ENCODE results near the gene SERPINE2. TPM values are rescaled to one million over a fixed set of nuclear protein-coding genes. Genes with fewer than 3 reads are reported as not detected.

Gene SERPINE2
- total RNA-seq, 1 experiment from 2014 or later, result 231 TPM

- Mint-ChIP-seq H3K27me3 (ENCODE audit: insufficient read depth, unreplicated experiment) (no peaks in the 10 kb centered on the region), H3K4me1 (ENCODE audit: insufficient read depth, unreplicated experiment) (no peaks in the 10 kb centered on the region), H3K36me3 (ENCODE audit: insufficient read depth, unreplicated experiment) (peaks cover 33% of the 10 kb centered on the region), H3K27ac (ENCODE audit: low read depth, unreplicated experiment) (no peak overlapping the region), H3K4me3 (ENCODE audit: unreplicated experiment) (no peak overlapping the region), H3K9me3 (ENCODE audit: unreplicated experiment) (no peaks in the 10 kb centered on the region)
- ChIA-PET POLR2A (interaction anchor here (0.9 kb wide), 1 partner anchor 11 kb away, joined by 3 read pairs; no protein-coding TSS in a partner anchor), CTCF (interaction anchor here (0.5 to 4.1 kb wide), 5 partner anchors 11 to 274 kb away, joined by 3 to 33 read pairs (median 4); no protein-coding TSS in a partner anchor)
- intact Hi-C loops (cut with micrococcal nuclease), result no loop called here
- no TSS peak for BruUV-seq (replicated peaks)
- TF ChIP-seq CTCF (IDR thresholded peaks at IDR 0.05; ENCODE audit: unreplicated experiment), result no peak
- no peak for DNase-seq (ENCODE audit: unreplicated experiment)
These were observed 57.8 kb downstream of the SERPINE2 start for GRCh38 chr2:223981241-223981640.

DNA sequence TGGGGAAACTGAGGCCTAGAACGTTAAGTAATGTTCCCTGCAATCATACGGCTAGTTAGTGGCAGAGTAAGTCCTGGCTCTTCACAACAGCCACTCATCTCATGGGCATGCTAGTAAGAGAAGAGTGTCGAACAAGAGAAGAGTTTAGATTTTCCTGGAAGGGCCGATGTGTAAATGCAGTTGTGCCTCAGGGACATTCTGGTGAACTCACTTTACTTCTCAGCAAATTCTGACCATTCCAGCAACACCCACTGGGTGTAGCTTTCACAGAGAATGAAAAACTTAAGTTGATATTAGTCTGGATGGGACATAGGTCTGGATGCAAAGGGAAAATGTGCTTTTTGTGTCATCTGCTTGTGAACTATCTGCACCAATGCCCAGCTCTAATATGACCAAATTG is 58.3 kb downstream of the SERPINE2 start:
- CTCF ChIA-PET, result interaction anchor here (0.6 to 4.1 kb wide), 4 partner anchors 10 to 142 kb away, joined by 3 to 33 read pairs (median 16); no protein-coding TSS in a partner anchor
- H3K4me3 Mint-ChIP-seq (ENCODE audit: unreplicated experiment), result no peak overlapping the region
- H3K27ac Mint-ChIP-seq (ENCODE audit: low read depth, unreplicated experiment), result no peak overlapping the region
- H3K4me1 Mint-ChIP-seq (ENCODE audit: insufficient read depth, unreplicated experiment), result no peaks in the 10 kb centered on the region
- no peaks in the 10 kb centered on the region for H3K27me3 Mint-ChIP-seq (ENCODE audit: insufficient read depth, unreplicated experiment)
- BruUV-seq (replicated peaks), result no TSS peak
- intact Hi-C loops (cut with micrococcal nuclease), result no loop called here
- POLR2A ChIA-PET, result interaction anchor here (0.9 kb wide), 1 partner anchor 12 kb away, joined by 3 read pairs; no protein-coding TSS in a partner anchor
- DNase-seq (ENCODE audit: unreplicated experiment), result no peak
- no peaks in the 10 kb centered on the region for H3K9me3 Mint-ChIP-seq (ENCODE audit: unreplicated experiment)
- H3K36me3 Mint-ChIP-seq (ENCODE audit: insufficient read depth, unreplicated experiment), result peaks cover 38% of the 10 kb centered on the region
- TF ChIP-seq CTCF (IDR thresholded peaks at IDR 0.05; ENCODE audit: unreplicated experiment), result no peak

DNA sequence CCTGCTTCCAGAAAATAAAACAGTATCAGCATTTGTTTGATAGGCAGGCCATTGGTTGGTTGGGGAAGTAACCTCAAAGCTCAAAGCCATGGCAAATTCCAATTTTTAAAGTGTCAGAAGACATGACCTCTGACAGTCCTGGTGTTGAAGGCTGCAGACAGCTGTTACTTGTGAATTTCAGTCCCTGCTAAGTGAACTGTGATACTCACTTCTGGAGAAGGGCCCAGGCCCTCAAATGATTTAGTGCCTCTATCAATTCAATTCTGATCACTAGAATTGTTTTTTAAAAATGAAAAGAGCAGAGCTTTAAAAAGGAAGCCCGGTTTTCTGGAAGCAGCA is 58.7 kb downstream of the SERPINE2 start:
- TF ChIP-seq CTCF (IDR thresholded peaks at IDR 0.05; ENCODE audit: unreplicated experiment), result no peak
- Mint-ChIP-seq H3K4me3 (ENCODE audit: unreplicated experiment) (no peak overlapping the region), H3K9me3 (ENCODE audit: unreplicated experiment) (no peaks in the 10 kb centered on the region), H3K27me3 (ENCODE audit: insufficient read depth, unreplicated experiment) (no peaks in the 10 kb centered on the region), H3K36me3 (ENCODE audit: insufficient read depth, unreplicated experiment) (peaks cover 42% of the 10 kb centered on the region), H3K4me1 (ENCODE audit: insufficient read depth, unreplicated experiment) (no peaks in the 10 kb centered on the region), H3K27ac (ENCODE audit: low read depth, unreplicated experiment) (no peak overlapping the region)
- no peak for DNase-seq (ENCODE audit: unreplicated experiment)
- intact Hi-C loops (cut with micrococcal nuclease), result no loop called here
- ChIA-PET CTCF (interaction anchor here (4.0 to 4.1 kb wide), 2 partner anchors 10 to 13 kb away, joined by 27 to 33 read pairs; no protein-coding TSS in a partner anchor), POLR2A (no interaction called here)
- no TSS peak for BruUV-seq (replicated peaks)

GRCh38 chr2:223979730-223980396 is 59.2 kb downstream of the SERPINE2 start:
- BruUV-seq (replicated peaks), result no TSS peak
- intact Hi-C loops (cut with micrococcal nuclease), result no loop called here
- peaks cover 42% of the 10 kb centered on the region for H3K36me3 Mint-ChIP-seq (ENCODE audit: insufficient read depth, unreplicated experiment)
- H3K27me3 Mint-ChIP-seq (ENCODE audit: insufficient read depth, unreplicated experiment), result no peaks in the 10 kb centered on the region
- ChIA-PET CTCF (interaction anchor here (4.0 to 4.1 kb wide), 2 partner anchors 9 to 14 kb away, joined by 27 to 33 read pairs; no protein-coding TSS in a partner anchor), POLR2A (interaction anchor here (0.6 kb wide), 1 partner anchor 361 kb away, joined by 4 read pairs; no protein-coding TSS in a partner anchor)
- no peaks in the 10 kb centered on the region for H3K9me3 Mint-ChIP-seq (ENCODE audit: unreplicated experiment)
- no peak for DNase-seq (ENCODE audit: unreplicated experiment)
- no peak overlapping the region for H3K27ac Mint-ChIP-seq (ENCODE audit: low read depth, unreplicated experiment)
- H3K4me3 Mint-ChIP-seq (ENCODE audit: unreplicated experiment), result no peak overlapping the region
- H3K4me1 Mint-ChIP-seq (ENCODE audit: insufficient read depth, unreplicated experiment), result no peaks in the 10 kb centered on the region
- no peak for TF ChIP-seq CTCF (IDR thresholded peaks at IDR 0.05; ENCODE audit: unreplicated experiment)
